Amygdala (tissue), 56 donors: ENCODE results near the gene FGF18.
A peak's percentile ranks its signal among the peaks of the same experiment; 100 is the strongest.
"Not testable (repeated sequence)": the region's sequence is repeated elsewhere in the genome, so short reads cannot be mapped to it uniquely, and the experiment has no call there.

ENCODE experiments used
- DNase-seq, 56 donors: peaks; one replicate each; lab custom pipeline; 2025; lab: John Stamatoyannopoulos, UW

FGF18 gene

DNA sequence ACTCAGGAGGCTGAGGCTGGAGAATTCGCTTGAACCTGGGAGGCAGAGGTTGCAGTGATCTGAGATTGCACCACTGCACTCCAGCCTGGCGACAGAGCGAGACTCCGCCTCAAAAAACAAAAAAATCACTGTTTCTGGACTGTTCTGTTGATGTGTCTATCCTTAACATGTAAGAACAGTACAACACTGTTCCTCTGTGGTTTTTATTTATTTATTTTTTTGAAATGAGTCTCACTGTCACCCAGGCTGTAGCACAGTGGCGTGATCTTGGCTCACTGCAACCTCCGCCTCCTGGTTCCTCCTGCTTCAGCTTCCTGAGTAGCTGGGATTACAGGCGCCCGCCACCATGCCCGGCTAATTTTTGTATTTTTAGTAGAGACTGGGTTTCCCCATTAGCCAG, 20.8 kb upstream of the FGF18 start:
- not testable (repeated sequence) for DNase-seq

DNA sequence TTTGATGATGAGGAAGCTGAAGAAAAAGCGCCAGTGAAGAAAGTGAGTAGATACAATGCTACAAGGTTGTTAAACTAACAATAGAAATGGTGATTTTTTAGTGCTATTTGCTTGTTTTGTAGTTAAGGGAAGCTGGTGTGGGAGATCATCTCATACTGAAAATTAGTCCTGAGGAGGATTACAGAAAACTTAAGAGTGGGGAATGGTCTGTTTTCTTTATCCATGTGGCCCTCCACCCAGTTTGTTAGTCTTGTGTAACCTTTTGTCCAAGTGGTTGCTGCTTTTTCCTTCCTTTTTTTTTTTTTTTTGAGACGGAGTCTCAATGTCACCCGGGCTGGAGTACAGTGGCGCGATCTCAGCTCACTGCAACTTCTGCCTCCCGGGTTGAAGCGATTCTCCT, 19.3 kb upstream of the FGF18 start:
- no peak for DNase-seq

DNA sequence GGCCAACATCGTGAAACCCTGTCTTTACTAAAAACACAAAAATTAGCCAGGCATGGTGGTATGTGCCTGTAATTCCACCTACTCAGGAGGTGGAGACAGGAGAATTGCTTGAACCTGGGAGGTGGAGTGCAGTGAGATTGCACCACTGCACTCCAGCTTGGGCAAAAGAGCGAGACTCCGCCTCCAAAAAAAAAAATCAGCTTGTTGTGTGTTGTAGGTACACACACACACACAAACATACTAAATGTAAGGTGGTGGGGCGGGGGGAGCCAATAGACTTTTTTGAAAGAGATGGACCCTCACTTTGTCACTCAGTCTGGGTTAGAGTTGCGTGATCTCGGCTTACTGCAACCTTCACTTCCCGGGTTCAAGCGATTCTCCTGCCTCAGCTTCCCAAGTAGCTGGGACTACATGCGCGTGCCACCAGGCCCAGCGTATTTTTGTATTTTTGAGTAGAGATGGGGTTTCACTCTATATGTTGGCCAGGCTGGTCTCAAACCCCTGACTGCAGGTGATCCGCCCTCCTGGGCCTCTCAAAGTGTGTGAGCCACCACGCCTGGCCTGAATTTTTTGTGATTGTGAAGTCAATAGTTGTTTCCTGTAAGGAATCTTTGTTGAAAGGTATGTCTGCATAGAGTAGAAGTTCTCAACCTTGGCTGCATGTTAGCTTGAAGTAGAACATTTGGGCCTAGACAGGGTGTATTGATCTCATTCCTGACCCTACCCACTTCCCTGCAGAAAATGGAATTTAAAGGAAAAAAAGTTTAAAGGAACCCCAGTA, 18.1 kb upstream of the FGF18 start:
- DNase-seq, result no peak

DNA sequence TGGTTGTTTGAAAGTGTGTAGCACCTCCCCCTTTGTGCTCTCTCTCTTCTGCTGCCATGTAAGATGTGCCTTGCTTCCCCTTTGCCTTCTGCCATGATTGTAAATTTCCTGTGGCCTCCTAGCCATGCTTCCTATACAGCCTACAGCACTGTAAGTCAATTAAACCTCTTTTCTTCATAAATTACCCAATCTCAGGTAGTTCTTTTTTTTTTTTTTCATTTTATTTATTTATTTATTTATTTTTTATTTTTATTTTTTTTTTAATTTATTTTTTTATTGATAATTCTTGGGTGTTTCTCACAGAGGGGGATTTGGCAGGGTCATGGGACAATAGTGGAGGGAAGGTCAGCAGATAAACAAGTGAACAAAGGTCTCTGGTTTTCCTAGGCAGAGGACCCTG, 16.7 kb upstream of the FGF18 start:
- not testable (repeated sequence) for DNase-seq

DNA sequence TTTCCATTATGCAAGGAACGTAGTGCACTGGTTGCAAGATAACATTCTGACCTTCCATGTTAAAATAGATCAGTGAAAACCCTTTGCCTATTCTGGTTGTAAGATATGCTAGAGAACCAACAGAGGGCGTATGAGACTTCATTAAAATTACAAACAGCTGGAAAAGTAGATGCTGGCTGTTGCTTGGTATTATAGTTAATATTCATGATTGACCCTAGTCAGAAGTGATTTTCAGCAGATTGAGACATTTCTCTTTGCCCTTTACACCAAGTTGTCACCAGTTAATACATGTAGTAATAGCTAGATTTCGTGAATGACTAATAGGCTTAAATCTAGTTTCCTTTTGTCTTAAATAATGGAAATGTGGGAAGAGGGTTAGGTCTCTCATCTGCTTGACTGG, 13.8 kb upstream of the FGF18 start:
- DNase-seq, result no peak

DNA sequence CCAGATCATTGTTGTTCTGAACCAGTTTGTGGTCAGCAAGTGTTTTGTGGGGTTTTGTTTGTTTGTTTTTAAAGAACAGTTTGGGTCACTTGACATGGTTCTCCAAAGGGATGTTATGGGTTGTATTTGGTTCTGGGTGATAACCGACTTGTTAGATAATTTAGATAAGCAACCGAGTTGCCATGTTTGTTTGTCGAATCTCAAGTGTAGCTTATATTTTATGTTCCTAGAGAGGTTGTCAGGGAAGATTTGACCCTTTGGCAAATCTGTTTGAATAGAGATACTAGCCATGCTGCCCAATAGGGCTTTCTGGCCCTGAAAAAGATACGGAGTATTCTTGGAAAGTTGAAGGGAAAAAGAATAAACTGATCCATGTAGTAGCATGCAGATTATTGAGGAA, 12.2 kb upstream of the FGF18 start:
- no peak for DNase-seq

DNA sequence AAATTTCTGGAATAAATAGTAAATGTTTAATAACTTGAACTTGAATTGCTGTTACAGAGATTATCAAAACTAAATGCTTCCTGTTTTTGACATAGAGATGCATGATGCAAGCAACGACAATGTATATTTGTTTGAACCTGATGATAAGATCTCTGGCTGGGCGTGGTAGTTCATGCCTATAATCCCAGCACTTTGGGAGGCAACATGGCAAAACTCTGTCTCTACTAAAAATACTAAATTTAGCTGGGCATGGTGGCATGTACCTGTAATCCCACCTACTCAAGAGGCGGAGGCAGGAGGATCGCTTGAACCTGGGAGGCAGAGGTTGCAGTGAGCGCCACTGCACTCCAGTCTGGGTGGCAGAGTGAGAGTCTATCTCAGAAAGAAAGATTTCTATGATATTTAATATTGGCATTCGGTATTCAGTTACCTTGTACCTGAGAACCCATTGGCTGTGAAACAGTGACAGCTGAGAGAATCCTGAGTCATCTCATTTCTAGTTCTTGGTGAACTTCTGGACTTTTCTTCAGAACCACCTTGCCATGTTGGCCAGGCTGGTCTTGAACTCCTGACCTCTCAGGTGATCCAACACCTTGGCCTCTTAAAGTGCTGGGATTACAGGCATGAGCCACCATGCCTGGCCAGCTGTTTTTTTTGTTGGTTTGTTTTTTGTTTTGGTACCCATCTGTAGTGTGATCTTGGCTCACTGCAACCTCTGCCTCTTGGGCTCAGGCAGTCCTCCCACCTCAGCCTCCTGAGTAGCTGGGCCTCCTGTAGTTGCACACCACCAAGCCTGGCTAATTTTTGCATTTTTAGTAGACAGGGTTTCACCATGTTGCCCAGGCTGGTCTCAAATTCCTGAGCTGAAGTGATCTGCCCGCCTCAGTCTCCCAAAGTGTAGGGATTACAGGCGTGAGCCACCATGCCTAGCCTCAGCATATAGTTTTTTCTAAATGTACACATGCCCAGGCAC, 10.0 kb upstream of the FGF18 start:
- DNase-seq, result no peak

DNA sequence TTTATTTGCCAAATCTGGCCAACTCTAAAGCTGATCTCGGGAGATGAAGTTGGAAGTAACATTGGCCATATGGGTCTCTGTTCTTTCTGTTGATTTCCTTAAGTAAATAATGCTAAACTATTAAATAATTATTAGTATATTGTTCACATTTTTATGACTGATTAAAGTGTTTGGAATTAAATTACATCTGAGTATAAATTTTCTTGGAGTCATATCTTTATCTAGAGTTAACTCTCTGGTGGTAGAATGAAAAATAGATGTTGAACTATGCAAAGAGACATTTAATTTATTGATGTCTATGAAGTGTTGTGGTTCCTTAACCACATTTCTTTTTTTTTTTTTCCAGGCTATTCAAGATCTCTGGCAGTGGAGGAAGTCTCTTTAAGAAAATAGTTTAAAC, 9.3 kb upstream of the FGF18 start:
- no peak for DNase-seq

DNA sequence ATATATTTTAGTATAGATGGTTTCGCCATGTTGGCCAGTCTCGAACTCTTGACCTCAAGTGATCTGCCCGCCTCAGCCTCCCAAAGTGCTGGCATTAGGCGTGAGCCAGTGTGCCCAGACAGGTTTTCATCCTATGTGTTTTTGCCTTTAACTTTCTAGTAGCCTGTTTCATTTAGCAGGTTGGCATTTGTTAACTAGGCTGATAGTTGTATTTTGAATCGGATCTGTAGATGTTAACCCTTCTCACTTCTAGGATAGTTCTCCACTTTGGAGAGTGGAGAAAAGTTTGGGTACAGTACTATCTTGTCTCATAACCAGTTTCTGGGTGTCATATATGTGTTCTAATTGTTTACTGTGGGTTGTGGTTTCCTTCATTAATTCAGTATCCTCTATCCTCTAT, 7.3 kb upstream of the FGF18 start:
- DNase-seq, result no peak

DNA sequence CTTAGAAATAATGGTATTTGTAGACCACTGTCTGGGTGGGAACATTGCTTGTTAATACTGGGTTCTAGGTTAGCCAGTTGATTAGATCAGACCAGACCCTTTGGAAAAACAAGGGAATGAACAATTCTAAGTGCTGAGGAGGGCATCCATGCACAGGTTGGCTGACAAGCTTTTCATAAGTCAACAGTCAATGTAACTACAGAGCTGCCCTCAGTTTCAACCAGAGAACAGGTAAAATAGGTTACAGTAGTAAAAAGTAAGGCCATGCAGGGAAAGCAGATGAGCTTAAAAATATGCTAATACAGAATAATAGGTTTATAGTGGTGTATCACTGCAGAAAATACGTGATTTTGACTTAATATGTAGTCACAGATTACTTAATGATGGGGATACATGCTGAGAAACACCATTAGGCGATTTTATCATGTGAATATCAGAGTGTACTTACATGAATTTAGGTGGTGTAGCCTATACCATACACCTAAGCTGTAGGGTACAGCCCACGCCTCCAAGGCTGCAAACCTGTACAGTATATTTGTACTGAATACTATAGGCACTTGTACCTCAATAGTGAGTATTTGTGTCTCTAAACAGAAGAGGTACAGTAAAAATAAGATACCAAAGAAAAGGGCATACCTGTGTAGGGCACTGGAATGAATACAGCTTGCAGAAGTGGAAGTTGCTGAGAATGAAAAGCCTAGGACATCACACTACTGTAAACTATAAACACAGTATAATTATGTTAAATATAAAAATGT, 6.1 kb upstream of the FGF18 start:
- no peak for DNase-seq

DNA sequence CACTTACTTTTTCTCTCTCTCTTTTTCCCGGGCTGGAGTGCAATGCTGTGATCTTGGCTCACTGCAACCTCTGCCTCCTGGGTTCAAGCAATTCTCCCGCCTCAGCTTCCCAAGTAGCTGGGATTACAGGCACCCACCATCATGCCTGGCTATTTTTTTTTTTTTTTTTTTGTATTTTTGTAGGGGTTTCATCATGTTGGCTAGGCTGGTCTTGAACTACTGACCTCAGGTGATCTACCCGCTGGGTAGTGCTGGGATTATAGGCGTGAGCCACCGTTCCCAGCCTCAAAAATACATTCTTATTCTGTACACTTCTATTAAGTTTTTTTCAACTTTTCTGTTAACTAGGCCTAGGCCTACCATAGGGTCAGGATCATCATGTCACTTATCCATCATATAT, 5.5 kb upstream of the FGF18 start:
- DNase-seq, result not testable (repeated sequence)

DNA sequence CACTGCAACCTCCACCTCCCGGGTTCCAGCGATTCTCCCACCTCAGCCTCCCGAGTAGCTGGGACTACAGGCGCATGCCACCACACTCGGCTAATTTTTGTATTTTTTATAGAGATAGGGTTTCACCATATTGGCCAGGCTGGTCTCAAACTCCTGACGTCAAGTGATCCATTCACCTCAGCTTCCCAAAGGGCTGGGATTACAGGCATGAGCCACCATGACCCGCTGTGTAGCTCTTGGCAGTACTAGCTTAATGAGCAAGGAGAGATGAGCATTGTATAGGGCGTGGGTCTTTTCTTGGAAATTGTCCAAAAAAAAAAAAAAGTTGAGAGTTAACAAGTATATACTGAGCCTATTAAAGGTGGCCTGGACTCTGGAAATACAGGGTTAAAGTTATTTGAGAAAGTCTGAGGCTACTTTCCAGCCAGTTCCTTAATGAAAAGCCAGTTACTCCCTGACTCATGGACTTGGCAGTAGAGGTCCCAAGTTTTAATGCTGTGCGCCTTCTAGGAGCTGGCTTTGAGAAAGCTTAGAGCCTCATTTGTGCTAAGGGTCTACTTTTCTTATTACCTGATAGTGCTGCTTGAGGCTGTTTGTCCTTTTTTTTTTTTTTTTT, 4.2 kb upstream of the FGF18 start:
- DNase-seq, result peak in 1 of 56 donors; percentile 16

DNA sequence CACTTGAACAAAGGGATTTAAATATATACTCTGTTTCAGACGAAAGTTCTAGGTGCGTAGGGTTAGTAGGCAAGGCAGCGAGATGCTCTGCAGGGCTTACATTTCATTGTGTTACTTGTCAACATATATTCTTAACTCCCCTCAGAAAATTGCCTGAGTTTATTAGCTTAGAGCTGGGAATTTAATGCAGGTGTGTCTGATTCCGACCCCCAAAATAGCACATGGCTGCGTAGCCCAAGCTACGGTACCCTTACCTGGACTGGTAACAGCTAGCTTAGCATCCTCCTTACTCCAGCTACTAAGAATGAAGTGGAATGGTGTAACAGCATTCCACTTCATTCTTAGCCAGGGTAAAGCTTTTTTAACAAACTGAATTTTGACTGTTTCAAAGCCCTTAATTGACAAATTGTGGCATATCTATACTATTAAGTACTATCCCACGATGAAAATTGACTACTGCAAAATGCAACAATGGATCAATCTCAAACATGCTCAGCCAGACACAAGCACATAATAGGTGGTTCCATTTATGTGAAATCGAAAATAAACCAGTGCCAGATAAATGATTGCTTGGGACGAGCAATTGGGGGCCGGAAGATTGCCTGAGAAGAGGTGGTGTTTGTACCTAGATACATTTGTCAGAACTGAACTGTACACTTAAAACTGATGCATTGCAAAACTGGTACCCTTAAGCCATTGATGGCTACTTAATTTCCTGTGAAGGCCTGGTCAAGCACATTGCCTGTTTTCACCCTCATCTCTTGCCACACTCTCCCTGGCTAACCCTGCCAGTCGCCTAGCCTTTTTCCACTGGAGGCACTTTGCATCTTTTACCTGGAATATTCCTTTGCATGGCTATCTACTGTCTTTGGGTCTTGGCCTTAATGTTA, 3.0 kb upstream of the FGF18 start:
- no peak for DNase-seq

DNA sequence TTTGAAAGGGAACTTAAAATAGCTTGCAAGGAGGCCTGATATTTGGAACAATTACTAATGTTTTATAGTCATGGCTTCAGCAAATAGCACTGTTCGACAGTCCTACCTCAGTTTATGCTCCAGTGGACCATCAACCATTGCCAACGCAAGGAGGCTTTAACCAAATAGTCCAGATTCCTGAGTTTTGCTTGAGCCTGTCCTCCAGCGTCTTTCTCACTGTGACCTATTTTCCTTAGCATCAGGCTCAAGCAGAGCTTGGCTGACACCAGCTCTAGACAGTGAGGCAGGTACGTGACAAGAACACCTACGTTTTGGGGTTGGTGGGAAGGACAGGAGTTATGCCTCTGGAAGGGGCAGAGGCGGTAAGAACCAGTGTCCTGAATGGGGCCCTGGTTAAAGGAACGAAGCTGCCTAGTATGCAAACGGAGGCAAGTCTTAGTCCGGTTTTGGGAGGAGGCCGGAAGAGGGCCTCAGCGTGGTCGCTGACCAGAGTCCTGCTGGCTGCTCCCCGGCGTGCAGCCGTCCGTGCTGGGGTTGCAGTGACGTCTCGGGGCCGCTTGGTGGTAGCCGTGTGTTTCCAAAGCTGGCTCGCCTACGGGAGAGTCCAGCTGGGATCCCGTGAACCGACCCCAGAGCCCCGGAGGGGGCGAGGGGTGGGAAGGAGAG, 998 bp upstream of the FGF18 start:
- peak in 47 of 56 donors; percentile 11 to 74 (median 37) for DNase-seq

DNA sequence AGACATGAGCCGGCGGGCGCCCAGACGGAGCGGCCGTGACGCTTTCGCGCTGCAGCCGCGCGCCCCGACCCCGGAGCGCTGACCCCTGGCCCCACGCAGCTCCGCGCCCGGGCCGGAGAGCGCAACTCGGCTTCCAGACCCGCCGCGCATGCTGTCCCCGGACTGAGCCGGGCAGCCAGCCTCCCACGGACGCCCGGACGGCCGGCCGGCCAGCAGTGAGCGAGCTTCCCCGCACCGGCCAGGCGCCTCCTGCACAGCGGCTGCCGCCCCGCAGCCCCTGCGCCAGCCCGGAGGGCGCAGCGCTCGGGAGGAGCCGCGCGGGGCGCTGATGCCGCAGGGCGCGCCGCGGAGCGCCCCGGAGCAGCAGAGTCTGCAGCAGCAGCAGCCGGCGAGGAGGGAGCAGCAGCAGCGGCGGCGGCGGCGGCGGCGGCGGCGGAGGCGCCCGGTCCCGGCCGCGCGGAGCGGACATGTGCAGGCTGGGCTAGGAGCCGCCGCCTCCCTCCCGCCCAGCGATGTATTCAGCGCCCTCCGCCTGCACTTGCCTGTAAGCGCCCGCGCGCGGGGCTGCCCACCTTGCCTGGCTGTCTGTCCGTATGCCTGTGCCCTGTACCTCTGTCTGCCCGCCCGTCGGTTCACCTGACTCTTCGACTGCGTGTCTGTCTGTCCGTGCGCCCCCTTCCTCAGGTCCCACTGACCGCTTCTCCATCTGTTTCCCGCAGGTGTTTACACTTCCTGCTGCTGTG, 412 bp downstream of the FGF18 start:
- peak in 1 of 56 donors; percentile 23 for DNase-seq

DNA sequence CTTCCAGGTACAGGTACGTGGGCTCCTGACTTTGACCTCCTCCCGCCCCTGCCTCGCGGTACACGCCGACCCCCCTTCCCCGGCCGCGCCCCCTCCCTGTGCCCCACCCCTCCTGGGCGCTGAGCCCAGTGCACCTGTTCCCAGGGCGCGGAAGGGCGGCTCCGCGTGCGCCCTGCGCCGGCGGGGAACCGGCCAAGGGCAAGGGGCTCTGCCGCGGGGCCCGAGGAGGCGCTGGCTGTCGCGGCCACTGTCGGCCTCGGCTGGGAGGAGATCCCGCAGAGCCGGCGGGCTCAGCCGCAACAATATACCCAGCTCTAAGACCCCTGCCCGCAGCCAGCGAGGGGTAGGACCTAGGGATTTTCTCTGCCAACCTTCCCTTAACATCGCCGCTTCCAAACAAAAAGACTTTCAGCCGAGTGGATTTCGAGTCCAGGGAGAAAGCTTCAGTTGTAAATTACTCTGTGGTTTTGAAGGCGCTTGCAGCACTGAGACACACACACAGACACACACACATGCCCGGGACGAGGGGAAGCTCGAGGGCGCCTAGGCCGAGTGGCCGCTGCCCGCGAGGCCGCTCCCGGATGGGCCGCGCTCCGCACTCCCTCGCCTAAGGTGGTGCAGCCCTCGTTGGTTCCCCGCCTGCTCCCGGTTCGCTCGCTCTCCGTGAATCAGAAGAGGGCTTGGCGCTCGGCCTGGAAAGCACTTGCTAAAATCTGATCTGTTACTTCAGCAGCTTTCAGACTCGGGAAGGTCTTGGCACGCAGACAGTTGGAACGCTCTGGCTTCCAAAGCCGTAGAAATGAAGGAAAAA, 1.2 kb downstream of the FGF18 start:
- DNase-seq, result peak in 41 of 56 donors; percentile 10 to 76 (median 40)
